ENCODE data around the gene LNX1.

LNX1 gene

DNA sequence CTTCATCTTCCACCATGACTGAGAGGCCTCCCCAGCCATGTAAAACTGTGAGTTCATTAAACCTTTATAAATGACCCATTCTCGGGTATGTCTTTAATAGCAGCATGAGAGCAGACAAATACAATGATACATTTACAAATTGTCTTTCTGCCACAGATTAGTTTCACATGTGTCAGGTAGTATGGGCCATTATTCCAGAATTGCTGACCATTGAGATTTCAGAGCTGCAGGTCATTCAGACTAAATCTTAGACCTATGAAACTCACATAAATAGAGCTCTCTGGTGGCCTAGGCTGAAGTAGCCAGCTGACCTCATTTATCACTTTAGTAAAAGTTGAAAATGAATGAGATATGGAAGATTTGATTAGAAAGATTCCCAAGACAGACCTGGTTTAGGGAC lies 108.0 kb downstream of the LNX1 start:
- no peak overlapping the region for H3K4me3 ChIP-seq (replicated peaks; ENCODE audit: low read depth, low read length)
- TF ChIP-seq, protein P1, sequence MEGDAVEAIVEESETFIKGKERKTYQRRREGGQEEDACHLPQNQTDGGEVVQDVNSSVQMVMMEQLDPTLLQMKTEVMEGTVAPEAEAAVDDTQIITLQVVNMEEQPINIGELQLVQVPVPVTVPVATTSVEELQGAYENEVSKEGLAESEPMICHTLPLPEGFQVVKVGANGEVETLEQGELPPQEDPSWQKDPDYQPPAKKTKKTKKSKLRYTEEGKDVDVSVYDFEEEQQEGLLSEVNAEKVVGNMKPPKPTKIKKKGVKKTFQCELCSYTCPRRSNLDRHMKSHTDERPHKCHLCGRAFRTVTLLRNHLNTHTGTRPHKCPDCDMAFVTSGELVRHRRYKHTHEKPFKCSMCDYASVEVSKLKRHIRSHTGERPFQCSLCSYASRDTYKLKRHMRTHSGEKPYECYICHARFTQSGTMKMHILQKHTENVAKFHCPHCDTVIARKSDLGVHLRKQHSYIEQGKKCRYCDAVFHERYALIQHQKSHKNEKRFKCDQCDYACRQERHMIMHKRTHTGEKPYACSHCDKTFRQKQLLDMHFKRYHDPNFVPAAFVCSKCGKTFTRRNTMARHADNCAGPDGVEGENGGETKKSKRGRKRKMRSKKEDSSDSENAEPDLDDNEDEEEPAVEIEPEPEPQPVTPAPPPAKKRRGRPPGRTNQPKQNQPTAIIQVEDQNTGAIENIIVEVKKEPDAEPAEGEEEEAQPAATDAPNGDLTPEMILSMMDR (IDR thresholded peaks at IDR 0.05; ENCODE audit: low read length, missing control alignments) = no peak
- DNase-seq (ENCODE audit: low read depth) = no peak

DNA sequence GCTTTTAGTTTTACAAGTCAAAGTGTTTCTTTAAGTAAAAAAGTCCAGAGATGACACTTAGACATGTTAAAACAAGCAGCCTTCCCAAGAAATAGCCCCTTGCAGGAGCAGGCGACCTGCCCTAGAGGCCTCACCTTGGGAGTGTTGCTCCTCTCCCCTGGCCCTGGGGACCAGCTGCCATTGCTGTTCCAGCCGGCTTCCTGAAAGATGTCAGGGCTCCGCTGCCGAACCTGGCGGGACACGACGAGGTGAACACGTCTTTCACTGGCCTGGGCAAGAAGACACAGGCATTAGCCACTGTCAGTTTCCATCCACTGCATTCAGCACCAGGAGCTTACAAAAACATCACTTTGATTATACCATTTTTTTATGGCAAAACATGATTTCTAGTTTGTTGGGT lies 109.7 kb downstream of the LNX1 start:
- TF ChIP-seq, protein P1 (IDR thresholded peaks at IDR 0.05; ENCODE audit: low read length, missing control alignments) = no peak
- no peak for DNase-seq (ENCODE audit: low read depth)
- no peak overlapping the region for H3K4me3 ChIP-seq (replicated peaks; ENCODE audit: low read depth, low read length)

DNA sequence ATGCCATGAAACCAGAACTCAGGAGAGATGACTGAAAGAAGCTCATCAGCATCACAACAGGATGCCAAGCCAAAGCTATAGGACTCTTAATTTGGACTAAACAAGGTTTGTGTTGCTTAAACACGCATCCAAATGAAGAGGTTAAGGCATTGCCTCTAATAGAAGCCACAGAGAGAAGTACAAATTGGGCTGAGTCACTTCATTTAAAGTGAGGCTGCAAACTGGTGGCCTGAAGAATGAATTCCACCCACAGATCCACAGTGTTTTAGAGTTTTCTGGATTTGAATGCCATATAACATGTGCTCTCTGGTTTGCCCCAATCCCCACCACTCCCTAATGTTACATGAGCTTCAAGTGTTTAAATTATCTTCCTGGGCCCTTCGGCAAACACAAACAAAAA lies 110.4 kb downstream of the LNX1 start:
- TF ChIP-seq, protein P1 (IDR thresholded peaks at IDR 0.05; ENCODE audit: low read length, missing control alignments) = no peak

DNA sequence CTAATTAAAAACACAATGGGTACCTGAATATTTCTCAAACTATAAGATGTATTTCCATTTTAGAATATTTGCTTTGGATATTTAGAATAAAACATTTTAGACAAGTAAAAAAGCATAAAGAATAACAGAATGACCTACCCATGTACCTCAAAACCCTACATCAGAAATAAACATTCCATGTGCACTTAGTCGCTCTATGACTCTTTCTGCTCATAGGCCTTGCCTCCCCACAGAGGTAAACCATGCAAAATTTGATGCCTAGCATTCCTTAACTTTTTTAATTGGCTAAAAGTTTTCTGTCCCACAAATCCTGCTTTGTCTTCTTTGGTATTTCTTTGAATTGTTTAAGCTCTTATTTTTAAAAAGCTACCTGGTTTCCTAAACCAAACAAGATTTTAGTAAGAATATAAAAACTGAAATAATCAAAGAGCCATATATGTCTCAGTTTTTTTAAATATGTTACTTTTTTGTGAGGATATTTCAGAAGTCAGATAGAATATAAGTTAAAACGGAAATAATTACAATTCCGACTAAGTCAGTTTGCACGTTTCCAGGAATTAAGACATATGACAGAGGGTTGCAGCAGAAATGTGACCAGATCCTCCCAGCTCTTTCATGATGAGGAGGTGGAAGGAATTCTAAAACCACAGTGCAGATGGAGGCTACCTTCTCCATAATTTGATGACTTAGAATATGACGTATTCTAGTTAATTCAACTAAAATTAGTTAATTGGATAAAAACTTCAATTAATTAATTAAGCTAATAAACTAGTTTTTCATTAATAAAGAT lies 111.4 kb downstream of the LNX1 start:
- no peak overlapping the region for H3K4me3 ChIP-seq (replicated peaks; ENCODE audit: low read depth, low read length)
- TF ChIP-seq, protein P1 (IDR thresholded peaks at IDR 0.05; ENCODE audit: low read length, missing control alignments) = no peak
- DNase-seq (ENCODE audit: low read depth) = no peak

More for the DNA sequence above, 110.4 kb downstream of the LNX1 start:
- no peak for DNase-seq (ENCODE audit: low read depth)
- no peak overlapping the region for H3K4me3 ChIP-seq (replicated peaks; ENCODE audit: low read depth, low read length)

DNA sequence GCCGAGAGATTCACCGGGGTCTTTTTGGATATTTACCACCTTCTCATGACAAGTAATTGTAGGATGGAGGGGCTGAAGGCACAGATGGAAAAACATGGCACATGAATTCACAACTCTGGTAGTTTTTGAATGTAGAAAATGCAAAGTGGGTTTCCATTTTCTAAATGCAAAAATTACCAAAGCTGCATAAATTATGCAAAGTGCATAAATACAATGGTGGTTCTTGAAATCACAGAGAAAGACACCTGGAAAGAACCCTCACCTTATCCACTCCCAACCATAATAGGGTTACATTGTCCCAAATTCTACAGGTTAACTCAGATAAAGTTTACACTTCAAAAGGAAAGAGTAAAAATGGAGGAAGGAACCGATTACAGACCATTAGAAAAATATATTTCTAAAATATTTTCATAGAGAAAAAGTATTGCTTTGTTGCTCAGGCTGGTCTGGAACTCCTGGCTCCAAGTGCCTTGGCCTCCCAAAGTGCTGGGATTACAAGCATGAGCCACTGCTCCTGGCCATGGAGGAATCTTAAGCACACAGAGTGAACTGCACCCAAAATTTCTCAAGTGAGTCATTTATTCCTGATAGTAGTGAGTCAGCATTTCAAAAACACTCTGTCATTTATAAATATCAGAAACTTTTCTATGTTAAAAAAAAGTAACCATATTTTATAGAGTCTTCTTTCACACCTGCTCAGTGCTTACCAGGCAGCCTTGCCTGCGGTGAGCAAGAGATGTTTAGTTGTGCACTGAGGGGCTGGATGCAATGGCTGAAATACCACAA lies 112.4 kb downstream of the LNX1 start:
- peak; percentile 82 for DNase-seq (ENCODE audit: low read depth)
- H3K4me3 ChIP-seq (replicated peaks; ENCODE audit: low read depth, low read length) = no peak overlapping the region
- TF ChIP-seq, protein P1 (IDR thresholded peaks at IDR 0.05; ENCODE audit: low read length, missing control alignments) = no peak

DNA sequence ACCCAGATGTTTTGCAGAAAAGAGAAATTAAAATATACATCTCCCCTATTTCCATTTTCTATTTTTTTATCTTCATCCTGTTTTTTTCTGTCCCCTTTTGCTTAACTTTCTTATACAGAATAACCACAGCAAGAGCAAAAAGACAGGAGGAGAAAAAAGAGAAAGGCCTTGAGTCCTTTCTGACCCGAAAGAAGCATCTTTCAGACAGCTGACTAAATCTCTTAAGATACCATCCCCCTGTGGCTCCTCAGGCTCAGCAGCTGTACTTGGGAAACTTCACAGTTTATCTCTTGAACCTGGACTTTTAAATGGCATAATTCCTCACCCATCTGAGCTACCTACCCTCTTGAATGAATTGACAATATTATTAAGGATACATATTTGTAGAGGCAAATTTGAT lies 113.7 kb downstream of the LNX1 start:
- TF ChIP-seq, protein P1 (IDR thresholded peaks at IDR 0.05; ENCODE audit: low read length, missing control alignments) = no peak
- no peak for DNase-seq (ENCODE audit: low read depth)

More for the DNA sequence above, 113.7 kb downstream of the LNX1 start:
- H3K4me3 ChIP-seq (replicated peaks; ENCODE audit: low read depth, low read length) = no peak overlapping the region
